HG02852 (cell line): ENCODE results near the gene SETBP1.

Experiments
- ATAC-seq: cut with Tn5 transposase; IDR thresholded peaks from one replicate; pipeline ENCODE4 v1.9.1; 2021; ENCODE audit warnings: mild to moderate bottlenecking, moderate library complexity; ENCODE audit not compliant: unreplicated experiment

SETBP1 gene

GRCh38 chr18:44859263-44859662 is 178.6 kb downstream of the SETBP1 start:
- no peak for ATAC-seq

- no peak for ATAC-seq
Observed at GRCh38 chr18:44859751-44860439, 179.2 kb downstream of the SETBP1 start.

- ATAC-seq = no peak
Observed at GRCh38 chr18:44862112-44862511, 181.4 kb downstream of the SETBP1 start.

GRCh38 chr18:44866103-44866502 is 185.4 kb downstream of the SETBP1 start:
- ATAC-seq = no peak

GRCh38 chr18:44869533-44869932 is 188.8 kb downstream of the SETBP1 start:
- ATAC-seq = no peak

GRCh38 chr18:44870631-44871502 is 190.2 kb downstream of the SETBP1 start:
- peak; percentile 51 for ATAC-seq

GRCh38 chr18:44871771-44872170 is 191.1 kb downstream of the SETBP1 start:
- ATAC-seq = peak; percentile 65

- ATAC-seq = no peak
Observed at GRCh38 chr18:44876024-44876423, 195.3 kb downstream of the SETBP1 start.

GRCh38 chr18:44876755-44877154 is 196.1 kb downstream of the SETBP1 start:
- ATAC-seq = no peak

- ATAC-seq = no peak
Observed at GRCh38 chr18:44878335-44878734, 197.6 kb downstream of the SETBP1 start.

- no peak for ATAC-seq
Observed at GRCh38 chr18:44880170-44880569, 199.5 kb downstream of the SETBP1 start.

- ATAC-seq = no peak
Observed at GRCh38 chr18:44881461-44882162, 200.9 kb downstream of the SETBP1 start.

- no peak for ATAC-seq
Observed at GRCh38 chr18:44882163-44882868, 201.6 kb downstream of the SETBP1 start.

- no peak for ATAC-seq
Observed at GRCh38 chr18:44883671-44884070, 203.0 kb downstream of the SETBP1 start.

GRCh38 chr18:44884431-44884830 is 203.7 kb downstream of the SETBP1 start:
- no peak for ATAC-seq

GRCh38 chr18:44885507-44885906 is 204.8 kb downstream of the SETBP1 start:
- no peak for ATAC-seq

GRCh38 chr18:44887227-44887631 is 206.5 kb downstream of the SETBP1 start:
- ATAC-seq = peak; percentile 94

GRCh38 chr18:44889111-44889510 is 208.4 kb downstream of the SETBP1 start:
- no peak for ATAC-seq

- ATAC-seq = no peak
Observed at GRCh38 chr18:44893045-44893706, 212.5 kb downstream of the SETBP1 start.

GRCh38 chr18:44893966-44894365 is 213.3 kb downstream of the SETBP1 start:
- ATAC-seq = no peak
